Transverse colon (tissue), 4 donors: Measurements from ENCODE around the gene UBE2K. TPM values are rescaled to one million over a fixed set of nuclear protein-coding genes. Genes with fewer than 3 reads are reported as not detected.
A peak's percentile ranks its signal among the peaks of the same experiment; 100 is the strongest.

ENCODE experiments used
- DNase-seq: peaks from one replicate; pipeline ENCODE4 v3.0.0-alpha.2; 2019
- H3K27ac ChIP-seq, 4 donors: fragments of 200-600 bp; sonication (generic); 2 replicates each; pipeline ENCODE4 v1.5.1; 2016 to 2018; ENCODE audit warnings: inconsistent platforms in 4 of 4
- H3K27me3 ChIP-seq: fragments of 200-600 bp; sonication (generic); 2 replicates; pipeline ENCODE4 v1.5.1; 2017; ENCODE audit warnings: inconsistent platforms
- H3K36me3 ChIP-seq, 4 donors: fragments of 200-600 bp; sonication (generic); 2 replicates each; pipeline ENCODE4 v1.5.1; 2017 to 2019; ENCODE audit warnings: inconsistent platforms in 4 of 4
- H3K4me1 ChIP-seq, 4 donors: fragments of 200-600 bp; sonication (generic); 2 replicates each; pipeline ENCODE4 v1.5.1; 2017 to 2020; ENCODE audit warnings: inconsistent platforms in 4 of 4
- H3K4me3 ChIP-seq, 4 donors: fragments of 200-600 bp; sonication (generic); 1 replicate in 1 of 4; 2 replicates in 3 of 4; pipeline versions ENCODE4 v1.5.1 to v1.6.1; 2017 to 2019; ENCODE audit warnings: inconsistent platforms in 4 of 4
- H3K9me3 ChIP-seq, 2 donors: fragments of 200-600 bp; sonication (generic); 2 replicates each; pipeline ENCODE4 v1.5.1; 2017 to 2019; ENCODE audit warnings: inconsistent platforms in 2 of 2
- EP300 ChIP-seq: sonication (generic); formaldehyde crosslinking; IDR thresholded peaks from one replicate; pipeline ENCODE4 v1.6.1; 2017; ENCODE audit warnings: antibody characterized with exemption, low read depth
- POLR2A ChIP-seq: fragments of 450-650 bp; IDR thresholded peaks from one replicate; pipeline ENCODE4 v1.6.1; 2016; ENCODE audit warnings: antibody characterized with exemption, mild to moderate bottlenecking, moderate library complexity
- POLR2AphosphoS5 ChIP-seq, 3 donors: sonication (generic); formaldehyde crosslinking; IDR thresholded peaks; one replicate each; pipeline ENCODE4 v1.6.1; 2016; ENCODE audit warnings: antibody characterized with exemption in 3 of 3
- WGBS, 2 donors: methylation state at CpG; one replicate each; pipeline ENCODE4 v1.1.5; 2018; ENCODE audit warnings: low coverage in 1 of 2; 5-methylcytosine and 5-hydroxymethylcytosine counted together
- in situ Hi-C, 4 donors: fragments of 200-750 bp; cut with MboI; loops; one replicate each; pipeline versions ENCODE4 v1.15.0 to v1.15.1; 2017; ENCODE audit warnings: low sequenced_read_pairs in 3 of 4, low pct_ligation_motif_present in 1 of 4, low pct_unique_long_range_greater_than_20kb in 1 of 4
- intact Hi-C: fragments of 100-400 bp; cut with DNase I; formaldehyde crosslinking; loops from one replicate; pipeline ENCODE4 v1.15.1; 2023; ENCODE audit warnings: low total_unique reads
- total RNA-seq, 4 donors: library from RNA; depleted of rRNA; stranded (reverse); fragments of >200 nt; gene quantifications; one replicate each; pipeline ENCODE4 v1.1.0, GENCODE V29; 2016
- TF ChIP-seq, protein P1 (sequence below), 5 experiments: fragments of 200-600 bp in 3 of 5; fragments of 450-650 bp in 2 of 5; sonication (generic) in 3 of 5; IDR thresholded peaks; 1 replicate in 2 of 5; 2 replicates in 3 of 5; pipeline ENCODE4 v1.5.1; 2016 to 2017; ENCODE audit warnings: antibody characterized with exemption in 5 of 5, inconsistent platforms in 3 of 5, mild to moderate bottlenecking in 2 of 5, moderate library complexity in 1 of 5

UBE2K gene
- total RNA-seq, 4 donors from 2014 or later = 18.9 to 48.6 (median 37.3) TPM

DNA sequence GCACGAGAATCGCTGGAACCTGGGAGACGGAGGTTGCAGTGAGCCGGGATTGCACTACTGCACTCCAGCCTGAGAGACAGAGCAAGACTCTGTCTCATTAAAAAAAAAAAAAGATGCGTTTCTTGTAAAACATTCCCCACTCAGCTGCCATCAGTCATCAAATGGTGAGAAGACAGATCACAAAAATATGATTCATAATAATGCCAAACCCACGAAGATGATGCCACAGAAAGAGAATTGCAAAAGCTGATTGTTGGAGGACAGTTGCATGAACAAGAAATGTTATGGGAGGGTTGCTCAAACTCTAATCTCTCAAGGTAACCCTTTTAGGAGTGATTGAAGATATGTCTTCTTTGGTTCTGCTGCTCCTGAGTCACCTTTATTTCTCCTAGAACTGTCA, 37.9 kb upstream of the UBE2K start:
- WGBS, 2 donors = 67 to 87% methylated on average over 1 to 6 of the region's 6 CpGs
- no peak overlapping the region for H3K4me3 ChIP-seq
- no peak for TF ChIP-seq POLR2A
- TF ChIP-seq EP300 = no peak
- TF ChIP-seq, protein P1, sequence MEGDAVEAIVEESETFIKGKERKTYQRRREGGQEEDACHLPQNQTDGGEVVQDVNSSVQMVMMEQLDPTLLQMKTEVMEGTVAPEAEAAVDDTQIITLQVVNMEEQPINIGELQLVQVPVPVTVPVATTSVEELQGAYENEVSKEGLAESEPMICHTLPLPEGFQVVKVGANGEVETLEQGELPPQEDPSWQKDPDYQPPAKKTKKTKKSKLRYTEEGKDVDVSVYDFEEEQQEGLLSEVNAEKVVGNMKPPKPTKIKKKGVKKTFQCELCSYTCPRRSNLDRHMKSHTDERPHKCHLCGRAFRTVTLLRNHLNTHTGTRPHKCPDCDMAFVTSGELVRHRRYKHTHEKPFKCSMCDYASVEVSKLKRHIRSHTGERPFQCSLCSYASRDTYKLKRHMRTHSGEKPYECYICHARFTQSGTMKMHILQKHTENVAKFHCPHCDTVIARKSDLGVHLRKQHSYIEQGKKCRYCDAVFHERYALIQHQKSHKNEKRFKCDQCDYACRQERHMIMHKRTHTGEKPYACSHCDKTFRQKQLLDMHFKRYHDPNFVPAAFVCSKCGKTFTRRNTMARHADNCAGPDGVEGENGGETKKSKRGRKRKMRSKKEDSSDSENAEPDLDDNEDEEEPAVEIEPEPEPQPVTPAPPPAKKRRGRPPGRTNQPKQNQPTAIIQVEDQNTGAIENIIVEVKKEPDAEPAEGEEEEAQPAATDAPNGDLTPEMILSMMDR (IDR thresholded peaks at IDR 0.05) = no peak
- no peak for TF ChIP-seq POLR2AphosphoS5 (IDR thresholded peaks at IDR 0.05)
- H3K36me3 ChIP-seq = no peaks in the 10 kb centered on the region
- no peaks in the 10 kb centered on the region for H3K9me3 ChIP-seq
- intact Hi-C loops (no loop called here), in situ Hi-C loops (no loop called here)
- DNase-seq = no peak
- no peak overlapping the region for H3K27ac ChIP-seq
- H3K27me3 ChIP-seq = no peaks in the 10 kb centered on the region
- H3K4me1 ChIP-seq = peaks cover 0 to 6% (median 0%) of the 10 kb centered on the region in 4 donors

DNA sequence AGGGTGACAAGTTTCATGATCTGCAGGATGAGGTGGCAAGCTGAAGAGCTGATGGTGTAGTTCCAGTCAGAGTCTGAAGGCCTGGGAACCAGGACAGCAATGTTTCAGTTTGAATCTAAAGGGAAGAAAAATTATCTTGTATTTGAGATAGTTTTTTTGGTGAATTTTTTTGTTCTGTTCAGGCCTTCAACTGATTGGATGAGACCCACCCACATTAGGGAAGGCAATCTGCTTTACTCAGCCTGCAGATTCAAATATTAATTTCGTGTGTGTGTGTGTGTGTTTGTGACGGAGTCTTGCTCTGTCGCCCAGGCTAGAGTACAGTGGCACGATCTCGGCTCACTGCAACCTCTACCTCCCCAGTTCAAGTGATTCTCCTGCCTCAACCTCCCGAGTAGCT, 37.2 kb upstream of the UBE2K start:
- H3K4me1 ChIP-seq = peaks cover 0 to 7% (median 0%) of the 10 kb centered on the region in 4 donors

GRCh38 chr4:39662683-39663082, 35.3 kb upstream of the UBE2K start:
- Histone ChIP-seq H3K27me3 (no peaks in the 10 kb centered on the region), H3K27ac (no peak overlapping the region), H3K4me1 (peaks cover 0 to 8% (median 0%) of the 10 kb centered on the region in 4 donors), H3K36me3 (no peaks in the 10 kb centered on the region), H3K4me3 (no peak overlapping the region), H3K9me3 (no peaks in the 10 kb centered on the region)
- whole genome bisulfite sequencing, 2 donors = 64 to 81% methylated on average over 5 to 7 of the region's 7 CpGs
- no peak for DNase-seq
- no peak for TF ChIP-seq EP300
- TF ChIP-seq, protein P1 (IDR thresholded peaks at IDR 0.05) = no peak
- TF ChIP-seq POLR2AphosphoS5 (IDR thresholded peaks at IDR 0.05) = no peak
- TF ChIP-seq POLR2A = no peak
- intact Hi-C loops = no loop called here
- in situ Hi-C loops = no loop called here

More for the DNA sequence above, 37.2 kb upstream of the UBE2K start:
- no peak for DNase-seq
- Histone ChIP-seq H3K36me3 (no peaks in the 10 kb centered on the region), H3K27me3 (no peaks in the 10 kb centered on the region), H3K4me3 (no peak overlapping the region), H3K27ac (no peak overlapping the region), H3K9me3 (no peaks in the 10 kb centered on the region)
- in situ Hi-C loops (no loop called here), intact Hi-C loops (no loop called here)
- TF ChIP-seq POLR2AphosphoS5 (IDR thresholded peaks at IDR 0.05) (no peak), POLR2A (no peak), EP300 (no peak)
- TF ChIP-seq, protein P1 (IDR thresholded peaks at IDR 0.05) = no peak
- WGBS, 2 donors = 85 to 95% methylated on average over 3 to 6 of the region's 6 CpGs

DNA sequence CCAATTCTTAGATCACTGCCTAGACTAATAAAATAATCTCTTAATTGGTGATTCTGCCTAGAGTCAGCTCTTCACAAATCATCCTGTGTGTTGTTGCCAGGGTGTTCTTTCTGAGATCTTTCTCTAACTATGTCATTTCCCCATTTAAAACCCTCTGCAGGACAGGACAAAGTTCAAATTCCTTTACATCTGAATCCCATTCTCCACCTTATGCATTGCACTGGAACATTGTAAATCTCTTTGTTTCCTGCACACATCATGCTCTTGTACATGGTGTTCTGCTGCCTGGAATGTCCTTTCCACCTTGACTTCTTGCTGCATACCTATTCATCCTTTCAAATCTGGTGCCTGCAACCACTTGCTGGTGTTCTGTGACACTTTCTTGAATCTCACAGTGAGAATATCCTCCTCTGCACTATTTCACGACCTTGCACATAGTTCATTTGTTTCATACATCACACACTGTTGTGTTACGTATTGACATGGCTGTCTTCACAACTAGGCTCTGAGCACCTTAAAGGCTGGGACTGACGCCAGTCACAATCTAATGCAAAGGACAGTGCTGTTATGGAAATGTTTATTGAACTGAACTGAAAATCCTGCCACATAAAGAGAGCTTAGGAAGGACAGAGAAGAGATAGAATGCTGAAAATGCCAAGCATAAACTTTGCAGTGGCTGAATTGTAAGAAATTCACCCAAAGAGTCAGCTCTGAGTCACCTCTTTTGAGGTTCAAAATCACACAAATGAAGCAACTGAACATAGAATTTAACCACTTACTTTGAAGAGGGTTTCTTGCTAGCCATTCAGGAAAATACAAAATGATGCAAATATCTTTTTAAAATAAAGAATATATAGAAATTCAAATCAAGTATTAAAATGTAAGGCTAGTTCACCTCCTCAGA, 32.9 kb upstream of the UBE2K start:
- Histone ChIP-seq H3K9me3 (no peaks in the 10 kb centered on the region), H3K36me3 (no peaks in the 10 kb centered on the region), H3K4me1 (peaks cover 0 to 8% (median 0%) of the 10 kb centered on the region in 4 donors), H3K27ac (peak overlapping the region in 2 of 4 donors; percentile 6 to 42), H3K27me3 (no peaks in the 10 kb centered on the region), H3K4me3 (no peak overlapping the region)
- intact Hi-C loops (no loop called here), in situ Hi-C loops (no loop called here)
- 42 to 70% methylated on average over 2 to 3 of the region's 3 CpGs for WGBS, 2 donors
- peak; percentile 71 for TF ChIP-seq EP300
- TF ChIP-seq POLR2AphosphoS5 (IDR thresholded peaks at IDR 0.05) = peak in 2 of 3 donors; percentile 43 to 73
- TF ChIP-seq, protein P1 (IDR thresholded peaks at IDR 0.05) = no peak
- no peak for TF ChIP-seq POLR2A
- DNase-seq = no peak
